Lower leg skin (tissue), 3 donors: Measurements from ENCODE around the gene PSD2.

Experiments used
- CTCF ChIP-seq, 3 donors: fragments of 450-650 bp; IDR thresholded peaks; one replicate each; pipeline ENCODE4 v1.5.1; 2016; ENCODE audit warnings: antibody characterized with exemption in 3 of 3, mild to moderate bottlenecking in 3 of 3, moderate library complexity in 2 of 3
- POLR2A ChIP-seq, 2 donors: fragments of 450-650 bp; IDR thresholded peaks; one replicate each; pipeline ENCODE4 v1.6.1; 2016 to 2017; ENCODE audit warnings: antibody characterized with exemption in 2 of 2, mild to moderate bottlenecking in 1 of 2, moderate library complexity in 1 of 2

GRCh38 chr5:139797335-139797734 lies 1.7 kb downstream of the PSD2 start:
- TF ChIP-seq POLR2A (IDR thresholded peaks at IDR 0.05) = no peak
- no peak for TF ChIP-seq CTCF (IDR thresholded peaks at IDR 0.05)
